Measurements from ENCODE around the gene TMEM54. TPM values are rescaled to one million over a fixed set of nuclear protein-coding genes. Genes with fewer than 3 reads are reported as not detected.

TMEM54 gene
- total and polyA plus RNA-seq, 7 donors: 47.4 to 799 (median 135) TPM

DNA sequence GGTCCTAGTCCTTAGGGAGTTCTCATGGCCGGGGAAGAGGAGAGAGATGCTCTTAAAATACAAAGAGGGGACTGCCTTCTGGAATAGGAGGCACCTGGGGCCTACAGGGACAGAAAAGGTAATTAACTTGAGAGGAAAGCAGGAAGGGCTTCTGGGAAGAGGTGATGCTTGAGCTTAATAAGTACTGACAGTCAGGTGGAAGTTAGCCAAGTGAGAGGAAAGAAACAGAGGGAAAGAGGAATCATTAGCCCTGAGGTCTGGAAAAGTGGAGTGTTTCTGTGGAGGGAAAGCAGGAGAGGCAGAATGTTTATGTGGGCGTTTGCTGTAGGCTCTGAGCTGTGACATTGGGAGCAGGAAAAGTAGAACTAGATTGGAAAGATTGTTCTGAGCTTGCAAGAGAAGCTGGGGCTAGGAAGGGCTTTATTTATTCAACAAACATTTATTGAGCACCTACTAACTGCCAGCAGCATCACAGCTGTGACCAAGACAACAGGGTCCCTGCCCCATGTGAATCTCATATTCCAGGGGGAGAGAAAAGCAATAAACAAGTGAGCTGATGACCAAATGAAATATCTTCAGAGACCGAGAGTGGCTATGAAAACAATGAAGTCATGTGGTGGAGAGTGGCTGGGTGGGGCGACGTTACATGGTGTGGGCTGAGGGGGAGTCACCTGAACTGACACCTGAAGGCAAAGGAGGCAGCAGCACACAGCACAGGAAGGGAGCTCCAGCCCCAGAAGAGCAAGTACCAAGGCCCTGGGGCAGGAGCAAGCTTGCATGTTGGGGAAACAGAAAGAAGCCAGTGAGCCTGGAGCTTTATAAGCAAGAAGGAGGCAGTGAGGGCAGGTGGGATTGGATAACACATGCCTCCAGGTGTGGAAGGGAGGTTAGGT, 26.1 kb downstream of the TMEM54 start:
- DNase-seq: no peak
- Histone ChIP-seq H3K4me1 (peaks cover 0 to 27% (median 13%) of the 10 kb centered on the region in 4 donors), H3K27me3 (peaks cover 0 to 4% (median 0%) of the 10 kb centered on the region in 3 donors), H3K9me3 (no peaks in the 10 kb centered on the region), H3K4me3 (no peak overlapping the region), H3K36me3 (no peaks in the 10 kb centered on the region), H3K27ac (no peak overlapping the region)
- intact Hi-C loops (cut with DNase I): loop anchor here (5.0 kb wide), 2 partner anchors 163 to 207 kb away; partner anchors contain the start of gene AZIN2
- no peak for TF ChIP-seq EP300 (IDR thresholded peaks at IDR 0.05)
- TF ChIP-seq POLR2AphosphoS5 (IDR thresholded peaks at IDR 0.05): no peak
- TF ChIP-seq, protein P1, sequence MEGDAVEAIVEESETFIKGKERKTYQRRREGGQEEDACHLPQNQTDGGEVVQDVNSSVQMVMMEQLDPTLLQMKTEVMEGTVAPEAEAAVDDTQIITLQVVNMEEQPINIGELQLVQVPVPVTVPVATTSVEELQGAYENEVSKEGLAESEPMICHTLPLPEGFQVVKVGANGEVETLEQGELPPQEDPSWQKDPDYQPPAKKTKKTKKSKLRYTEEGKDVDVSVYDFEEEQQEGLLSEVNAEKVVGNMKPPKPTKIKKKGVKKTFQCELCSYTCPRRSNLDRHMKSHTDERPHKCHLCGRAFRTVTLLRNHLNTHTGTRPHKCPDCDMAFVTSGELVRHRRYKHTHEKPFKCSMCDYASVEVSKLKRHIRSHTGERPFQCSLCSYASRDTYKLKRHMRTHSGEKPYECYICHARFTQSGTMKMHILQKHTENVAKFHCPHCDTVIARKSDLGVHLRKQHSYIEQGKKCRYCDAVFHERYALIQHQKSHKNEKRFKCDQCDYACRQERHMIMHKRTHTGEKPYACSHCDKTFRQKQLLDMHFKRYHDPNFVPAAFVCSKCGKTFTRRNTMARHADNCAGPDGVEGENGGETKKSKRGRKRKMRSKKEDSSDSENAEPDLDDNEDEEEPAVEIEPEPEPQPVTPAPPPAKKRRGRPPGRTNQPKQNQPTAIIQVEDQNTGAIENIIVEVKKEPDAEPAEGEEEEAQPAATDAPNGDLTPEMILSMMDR (IDR thresholded peaks at IDR 0.05): no peak
- no peak for TF ChIP-seq POLR2A (IDR thresholded peaks at IDR 0.05)
- WGBS, 2 donors: 48 to 75% methylated on average over 5 of the region's 5 CpGs

DNA sequence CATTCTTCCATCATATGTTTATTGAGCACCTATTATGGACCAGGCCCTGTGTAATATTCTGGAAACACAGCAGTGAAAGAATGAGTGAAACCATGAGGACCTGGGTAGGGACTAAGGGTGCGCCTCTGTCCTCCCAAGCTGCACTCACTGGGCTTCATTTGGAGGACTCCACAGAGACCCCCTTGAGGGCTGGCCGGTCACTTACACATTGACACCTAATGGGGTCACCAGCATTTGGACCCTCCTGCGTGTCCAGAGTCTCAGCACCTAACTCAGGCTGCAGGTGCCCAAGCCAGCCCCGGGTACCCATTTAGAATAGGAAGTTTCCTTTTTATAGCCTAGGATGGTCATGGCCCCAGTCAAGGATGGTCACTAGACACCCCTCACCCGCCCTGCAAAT, 27.7 kb downstream of the TMEM54 start:
- H3K4me3 ChIP-seq: no peak overlapping the region
- WGBS, 2 donors: 79 to 86% methylated on average over 5 of the region's 5 CpGs
- no peaks in the 10 kb centered on the region for H3K9me3 ChIP-seq
- no peak overlapping the region for H3K27ac ChIP-seq
- H3K4me1 ChIP-seq: peaks cover 0 to 32% (median 16%) of the 10 kb centered on the region in 4 donors
- intact Hi-C loops (cut with DNase I): loop anchor here (5.0 kb wide), 2 partner anchors 161 to 209 kb away; partner anchors contain the start of gene AZIN2
- peaks cover 0 to under 1% (median 0%) of the 10 kb centered on the region in 4 donors for H3K36me3 ChIP-seq
- H3K27me3 ChIP-seq: peaks cover 0 to 4% (median 0%) of the 10 kb centered on the region in 3 donors
- DNase-seq: no peak
- TF ChIP-seq POLR2A (IDR thresholded peaks at IDR 0.05) (no peak), POLR2AphosphoS5 (IDR thresholded peaks at IDR 0.05) (no peak), EP300 (IDR thresholded peaks at IDR 0.05) (no peak)
- TF ChIP-seq, protein P1 (IDR thresholded peaks at IDR 0.05): no peak

DNA sequence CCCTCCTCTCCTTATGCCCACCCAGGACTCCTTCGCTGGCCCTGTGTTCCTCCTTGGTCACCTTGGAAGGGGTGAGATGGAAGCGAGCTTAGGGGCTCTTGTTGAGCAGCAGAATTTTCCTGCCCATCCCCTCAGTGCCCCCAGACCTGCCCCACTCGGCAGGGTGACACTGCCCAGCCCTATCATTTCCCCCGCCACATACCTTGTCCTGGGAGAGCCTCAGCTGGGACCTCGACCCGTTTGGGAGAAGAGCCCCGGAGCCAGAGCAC, 29.1 kb downstream of the TMEM54 start:
- TF ChIP-seq, protein P1 (IDR thresholded peaks at IDR 0.05): no peak
- TF ChIP-seq POLR2AphosphoS5 (IDR thresholded peaks at IDR 0.05) (no peak), EP300 (IDR thresholded peaks at IDR 0.05) (no peak), POLR2A (IDR thresholded peaks at IDR 0.05) (no peak)
- no peak for DNase-seq
- Histone ChIP-seq H3K4me3 (no peak overlapping the region), H3K27ac (peak overlapping the region in 1 of 4 donors; percentile 20), H3K36me3 (peaks cover 0 to 7% (median 0%) of the 10 kb centered on the region in 4 donors), H3K9me3 (no peaks in the 10 kb centered on the region), H3K27me3 (peaks cover 0 to 4% (median 0%) of the 10 kb centered on the region in 3 donors), H3K4me1 (peaks cover 0 to 23% (median 16%) of the 10 kb centered on the region in 4 donors)
- WGBS, 2 donors: 48 to 58% methylated on average over 7 of the region's 7 CpGs
- intact Hi-C loops (cut with DNase I): loop anchor here (5.0 kb wide), 2 partner anchors 160 to 210 kb away; partner anchors contain the start of gene AZIN2

DNA sequence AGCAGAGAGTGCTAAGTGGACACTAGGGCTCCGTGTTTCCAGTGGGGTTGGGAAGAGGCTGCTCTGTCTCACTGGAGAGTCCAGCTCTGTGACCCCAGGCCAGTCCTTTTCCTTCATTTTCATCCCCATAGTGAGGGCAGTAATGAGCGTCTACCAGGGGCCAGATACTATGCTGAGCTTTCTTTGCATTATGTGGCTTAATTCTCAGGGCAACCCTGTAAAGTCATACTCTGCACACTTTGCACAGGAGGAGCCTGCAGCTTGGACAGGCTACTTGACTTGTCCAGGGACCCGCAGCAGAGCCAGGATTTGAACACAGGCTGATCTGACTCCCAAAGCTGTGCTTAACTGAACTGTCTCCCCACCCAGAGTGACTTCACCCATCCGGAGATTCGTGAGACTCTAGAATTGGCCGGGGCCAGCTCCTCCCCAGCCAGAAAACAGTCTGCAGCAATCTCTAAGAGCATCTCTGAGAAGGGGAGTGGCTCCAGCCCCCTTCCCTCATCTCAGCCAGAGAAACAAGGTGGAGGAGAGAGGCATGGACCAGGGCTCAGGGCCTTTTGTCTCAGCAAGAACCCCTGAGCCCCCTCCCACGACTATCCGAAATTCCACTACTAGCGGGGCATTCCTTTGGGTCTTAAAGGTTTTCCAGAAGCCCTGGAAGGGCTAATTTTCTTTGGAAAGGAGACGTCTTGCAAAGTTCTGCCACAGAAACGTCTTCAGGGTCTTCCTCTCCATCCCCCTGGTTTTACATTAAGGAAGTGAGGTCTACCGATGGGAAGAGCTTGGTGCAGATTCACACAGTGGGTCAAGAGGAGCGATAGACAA, 29.6 kb downstream of the TMEM54 start:
- no peak for DNase-seq
- Histone ChIP-seq H3K9me3 (no peaks in the 10 kb centered on the region), H3K27ac (peak overlapping the region in 3 of 4 donors; percentile 1 to 28 (median 20)), H3K27me3 (peaks cover 0 to 4% (median 0%) of the 10 kb centered on the region in 3 donors), H3K36me3 (peaks cover 0 to 7% (median 0%) of the 10 kb centered on the region in 4 donors), H3K4me3 (peak overlapping the region; percentile 28 to 56 (median 48)), H3K4me1 (peaks cover 0 to 23% (median 15%) of the 10 kb centered on the region in 4 donors)
- WGBS, 2 donors: 51 to 55% methylated on average over 13 of the region's 13 CpGs
- TF ChIP-seq EP300 (IDR thresholded peaks at IDR 0.05) (no peak), POLR2AphosphoS5 (IDR thresholded peaks at IDR 0.05) (no peak)
- TF ChIP-seq, protein P1 (IDR thresholded peaks at IDR 0.05): no peak
- intact Hi-C loops (cut with DNase I): loop anchor here (5.0 kb wide), 2 partner anchors 159 to 211 kb away; partner anchors contain the start of gene AZIN2

Measured in sigmoid colon (tissue), 7 donors.